GM21526 (cell line): Measurements from ENCODE around the gene MAGOH.
"Not testable (repeated sequence)": the region's sequence is repeated elsewhere in the genome, so short reads cannot be mapped to it uniquely, and the experiment has no call there.

Source experiments
- ATAC-seq: cut with Tn5 transposase; IDR thresholded peaks from one replicate; pipeline ENCODE4 v1.9.1; 2021; ENCODE audit warnings: moderate library complexity; ENCODE audit not compliant: unreplicated experiment, low FRiP score

MAGOH gene

DNA sequence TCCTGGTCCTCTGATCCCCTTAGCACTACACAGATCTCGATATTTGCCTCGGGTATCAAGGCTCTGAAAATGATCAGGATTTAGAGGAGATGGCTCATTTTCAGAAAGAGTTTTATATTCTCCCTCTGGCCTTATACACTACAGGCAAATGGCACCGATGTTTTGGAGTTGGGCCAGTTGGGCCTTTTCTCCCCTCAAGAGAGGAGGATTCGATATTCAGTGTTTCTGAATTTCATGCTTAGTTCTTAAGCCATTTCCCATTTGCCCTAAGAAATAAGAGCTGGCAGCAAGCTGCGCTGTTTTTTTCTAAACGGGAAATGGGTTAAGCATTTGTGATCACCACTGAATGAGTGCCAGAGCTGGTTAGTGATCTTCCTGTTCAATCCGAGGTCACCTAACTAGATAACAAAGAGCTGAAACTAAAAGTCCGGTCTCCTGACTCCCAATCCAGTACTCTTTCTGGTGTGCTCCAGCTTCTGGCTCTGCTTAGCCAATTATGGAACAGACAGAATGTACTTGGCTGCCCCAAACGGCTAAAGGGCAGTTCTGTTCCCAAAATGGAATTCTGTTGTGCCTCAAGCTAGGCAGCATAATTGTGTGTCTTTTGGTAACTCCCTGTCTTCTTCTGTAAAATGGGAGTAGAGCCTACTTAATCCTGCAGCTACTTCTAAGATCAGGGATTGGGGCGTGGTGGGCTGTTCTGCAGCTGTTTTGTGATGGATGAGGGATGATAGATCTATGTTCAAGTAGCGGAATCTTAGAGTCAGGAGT, 42.9 kb downstream of the MAGOH start:
- ATAC-seq = no peak

DNA sequence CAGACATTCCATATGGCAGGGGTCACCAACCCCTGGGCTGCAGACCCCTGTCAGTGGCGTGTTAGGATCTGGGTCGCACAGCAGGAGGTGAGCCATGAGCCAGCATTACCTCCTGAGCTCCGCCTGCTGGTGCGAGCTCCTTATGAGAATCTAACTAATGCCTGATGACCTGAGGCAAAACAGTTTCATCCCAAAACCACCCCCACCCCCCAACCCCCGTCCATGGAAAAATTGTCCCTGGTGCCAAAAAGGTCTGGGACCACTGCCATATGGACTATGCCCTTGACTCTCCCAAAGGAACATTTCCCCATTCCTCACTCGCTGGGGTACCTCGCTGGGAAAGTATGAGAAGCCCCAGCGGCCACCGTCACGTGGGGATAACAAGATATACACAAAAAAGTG, 48.1 kb downstream of the MAGOH start:
- no peak for ATAC-seq

DNA sequence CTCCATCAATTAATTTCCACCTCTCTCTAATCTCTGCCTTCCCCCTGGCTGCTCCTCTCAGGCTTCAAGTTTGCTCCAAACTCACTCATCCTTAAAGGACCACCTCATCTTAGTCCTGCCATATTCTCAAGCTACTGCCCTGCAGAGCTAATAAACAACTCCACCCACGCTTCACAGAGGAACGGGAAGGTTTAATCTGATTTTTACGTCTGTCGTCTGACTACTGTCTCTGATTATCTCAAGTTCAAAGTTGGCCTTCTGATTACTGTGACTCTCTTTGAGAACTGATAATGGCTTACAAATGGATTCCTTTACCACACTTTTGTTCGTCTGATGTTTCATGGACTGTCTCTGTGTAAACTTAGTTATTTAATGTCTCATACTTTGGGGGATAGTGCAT, 49.3 kb downstream of the MAGOH start:
- no peak for ATAC-seq

DNA sequence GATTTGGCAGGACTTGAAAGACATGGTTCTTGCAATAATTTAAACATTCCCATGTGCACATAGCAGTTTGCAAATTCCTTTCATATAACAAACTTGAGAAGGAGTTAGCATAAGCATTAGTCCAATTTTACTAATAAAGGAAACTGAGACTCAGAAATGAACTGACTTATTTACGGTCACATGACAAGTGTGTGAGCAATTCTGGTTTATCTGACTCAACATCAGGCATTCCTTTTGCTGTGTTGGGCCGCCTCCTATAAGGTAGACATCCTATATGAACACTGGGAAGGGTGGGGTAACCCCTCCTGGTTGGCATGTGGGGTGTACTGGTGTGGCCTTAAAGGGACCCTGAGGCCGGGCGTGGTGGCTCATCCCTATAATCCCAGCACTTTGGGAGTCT, 50.2 kb downstream of the MAGOH start:
- ATAC-seq = no peak

DNA sequence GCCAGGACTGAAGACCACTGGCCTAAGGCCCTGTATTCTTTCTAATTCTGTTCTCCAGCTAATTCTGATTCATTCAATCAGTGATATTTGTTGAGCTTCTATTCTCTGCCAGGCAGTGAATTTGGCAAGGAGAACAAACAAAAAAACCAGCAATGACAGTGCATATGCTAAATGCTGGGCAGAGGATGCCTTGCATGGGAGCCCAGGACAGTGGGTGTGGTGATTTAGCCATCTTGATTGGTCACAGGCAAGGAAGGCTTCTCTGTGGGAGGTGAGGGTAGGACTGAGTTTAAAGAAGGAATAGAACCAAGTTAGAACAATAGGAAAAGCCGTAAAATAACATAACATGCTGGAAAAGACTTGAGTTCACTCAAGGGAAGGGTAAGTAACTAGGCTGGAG, 50.9 kb downstream of the MAGOH start:
- no peak for ATAC-seq

DNA sequence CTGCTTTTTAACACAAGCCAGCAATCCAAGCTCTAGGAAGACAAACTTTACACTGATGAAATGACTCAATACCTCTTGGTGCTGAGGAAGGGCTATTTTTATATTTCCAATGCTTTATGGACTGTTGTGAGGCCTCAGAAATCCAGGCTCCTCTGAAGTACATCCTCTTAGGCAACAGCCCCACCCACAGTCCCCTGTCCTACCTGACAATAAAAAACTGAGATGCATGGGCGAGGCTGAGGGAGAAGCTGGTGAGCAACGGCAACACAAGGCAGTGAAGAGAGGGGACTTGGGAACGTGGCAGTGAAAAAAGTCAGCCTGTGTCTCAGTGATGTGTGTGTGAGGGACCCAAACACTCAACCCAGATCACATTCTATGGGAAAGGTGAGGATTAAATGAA, 51.8 kb downstream of the MAGOH start:
- ATAC-seq = no peak

DNA sequence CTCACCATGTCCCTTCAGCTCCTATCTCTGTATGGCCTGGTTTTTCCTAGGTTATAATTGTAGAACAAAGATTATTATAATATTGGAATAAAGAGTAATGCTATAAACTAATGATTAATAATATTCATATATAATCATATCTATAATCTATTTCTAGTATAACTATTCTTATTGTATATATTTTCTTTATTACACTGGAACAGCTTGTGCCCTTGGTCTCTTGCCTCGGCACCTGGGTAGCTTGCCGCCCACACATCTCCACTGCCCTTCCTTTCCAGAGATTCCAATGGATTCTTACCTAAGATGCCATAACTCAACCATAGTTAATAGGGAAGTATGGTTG, 52.4 kb downstream of the MAGOH start:
- not testable (repeated sequence) for ATAC-seq

DNA sequence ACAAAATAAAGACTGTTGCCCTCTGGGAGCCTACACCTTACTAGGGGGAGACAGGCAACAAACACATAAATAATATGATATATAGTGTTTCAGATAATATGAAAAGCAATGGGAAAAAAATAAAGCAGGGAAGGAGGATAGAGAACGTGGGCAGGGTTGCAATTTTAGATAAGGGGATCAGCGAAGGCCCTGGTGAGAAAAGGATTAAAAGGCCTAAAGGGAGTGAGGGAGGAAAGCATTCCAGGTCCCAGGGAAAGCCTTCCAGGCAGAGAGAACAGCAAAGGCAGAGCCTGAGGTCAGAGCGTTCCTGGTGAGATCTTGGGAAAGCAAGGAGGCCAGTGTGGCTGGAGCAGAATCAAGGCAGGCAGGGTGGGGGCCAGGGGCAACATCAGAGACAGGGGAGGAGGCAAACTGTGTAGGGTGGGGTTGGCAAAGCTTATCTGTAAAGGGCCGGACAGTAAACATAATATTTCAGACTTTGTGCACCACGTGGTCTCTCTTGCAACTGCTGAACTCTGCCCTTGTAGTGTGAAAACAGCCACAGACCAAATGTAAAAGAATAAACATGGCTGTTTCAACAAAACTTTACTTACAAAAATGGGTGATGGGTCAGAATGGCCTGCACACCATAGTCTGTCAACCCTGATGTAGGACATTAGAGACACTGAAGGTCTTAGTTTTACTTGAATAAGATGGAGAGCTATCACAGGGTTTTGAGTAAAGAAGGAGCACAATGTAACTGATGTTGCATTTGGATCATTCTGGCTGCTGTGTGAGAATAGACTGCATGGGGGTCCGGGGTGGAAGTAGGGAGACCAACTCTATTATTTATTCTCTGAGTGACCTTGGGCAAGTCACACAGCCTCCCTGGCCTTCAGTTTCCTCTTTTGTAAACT, 55.0 kb downstream of the MAGOH start:
- no peak for ATAC-seq

DNA sequence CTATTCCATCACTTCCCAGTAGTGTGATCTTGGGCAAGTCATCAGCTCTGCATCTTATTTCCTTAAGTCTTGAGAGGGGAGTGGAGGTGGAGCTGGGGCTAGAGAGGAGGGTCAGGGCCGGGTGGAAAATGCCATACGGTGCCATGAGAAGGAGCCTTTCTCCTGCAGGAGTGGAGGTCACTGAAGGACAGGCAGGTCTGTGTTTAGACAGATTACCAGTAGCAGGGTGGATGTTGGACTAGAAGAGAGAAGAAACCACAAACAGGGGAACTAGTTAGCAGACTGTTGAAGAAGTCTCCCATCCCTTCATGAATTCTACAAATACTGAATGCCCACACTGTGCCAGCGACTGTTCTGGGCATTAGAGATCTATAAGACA, 55.6 kb downstream of the MAGOH start:
- ATAC-seq = no peak

DNA sequence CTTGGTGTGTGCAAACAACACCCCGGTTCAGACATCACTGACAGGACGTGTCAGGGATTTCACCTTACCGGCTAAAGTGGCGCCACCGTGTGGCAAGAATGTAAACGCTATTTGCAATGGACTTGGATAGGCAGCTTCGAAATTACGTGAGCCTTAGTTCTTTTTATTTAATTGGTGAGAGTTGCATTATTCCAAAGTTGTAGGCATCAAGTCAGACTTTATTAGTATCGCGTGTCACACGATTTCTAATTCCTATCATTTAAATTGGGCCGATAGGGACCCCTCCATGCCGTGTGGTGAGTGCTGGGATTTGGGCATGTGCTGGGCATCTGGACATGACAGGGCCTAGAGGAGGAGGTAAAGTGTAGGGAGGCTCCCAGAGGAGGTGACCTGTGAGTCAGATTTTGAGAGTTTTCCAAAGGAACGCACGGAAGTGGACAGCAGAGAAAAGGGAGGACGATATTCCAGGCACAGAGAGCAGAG, 56.2 kb downstream of the MAGOH start:
- ATAC-seq = no peak

DNA sequence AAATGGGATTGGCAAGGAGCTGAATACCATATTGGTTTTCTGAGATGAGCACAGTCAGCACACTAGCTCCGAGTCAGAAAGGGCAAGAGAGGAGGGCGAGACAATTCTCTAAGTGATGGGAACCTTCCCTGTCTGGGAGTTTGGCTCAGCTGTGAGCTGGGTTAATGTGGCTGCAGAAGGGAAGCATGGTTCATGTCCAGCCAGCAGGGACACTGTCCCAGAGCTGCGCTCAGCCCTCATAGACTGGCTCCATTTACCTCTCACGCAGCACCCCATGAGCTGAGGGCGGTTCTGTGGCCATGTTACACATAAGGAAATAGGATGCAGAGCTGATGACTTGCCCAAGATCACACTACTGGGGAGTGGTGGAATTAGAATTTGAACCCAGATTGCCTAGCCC, 57.4 kb downstream of the MAGOH start:
- ATAC-seq = no peak

DNA sequence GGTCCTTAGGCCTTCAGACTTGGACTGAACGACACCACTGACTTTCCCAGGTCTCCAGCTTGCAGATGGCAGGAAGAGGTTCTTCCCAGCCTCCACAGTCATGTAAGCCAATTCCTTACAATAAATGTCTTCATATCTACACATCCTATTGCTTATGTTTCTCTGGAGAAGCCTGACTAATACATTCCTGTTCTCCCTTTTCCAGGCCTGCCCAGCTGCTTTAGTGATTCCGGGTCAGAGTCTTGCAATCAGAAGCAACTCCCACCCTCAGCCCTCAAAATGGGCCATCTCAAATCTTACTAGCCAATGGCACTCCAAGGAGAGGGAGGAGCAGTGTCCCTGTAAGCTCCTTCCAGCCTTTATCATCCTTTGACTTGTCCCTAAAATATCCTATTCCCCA, 58.1 kb downstream of the MAGOH start:
- ATAC-seq = no peak
